Muscle of leg (tissue), 11 donors: Measurements from ENCODE around the gene PLGRKT. TPM values are rescaled to one million over a fixed set of nuclear protein-coding genes. Genes with fewer than 3 reads are reported as not detected.
"Not testable (repeated sequence)": the region's sequence is repeated elsewhere in the genome, so short reads cannot be mapped to it uniquely, and the experiment has no call there.

ENCODE experiments used
- DNase-seq: peaks from one replicate; pipeline ENCODE4 v3.0.0; 2013
- H3K27ac ChIP-seq: one replicate; pipeline ENCODE4 v1.5.1; 2013; ENCODE audit warnings: mild to moderate bottlenecking, low read length, control low read depth
- H3K27me3 ChIP-seq: one replicate; pipeline ENCODE4 v1.6.1; 2013; ENCODE audit warnings: low read length; ENCODE audit not compliant: control insufficient read depth, insufficient read depth
- H3K36me3 ChIP-seq: one replicate; pipeline ENCODE4 v1.6.1; 2013; ENCODE audit warnings: low read length; ENCODE audit not compliant: control insufficient read depth, insufficient read depth
- H3K4me1 ChIP-seq: one replicate; pipeline ENCODE4 v1.6.1; 2013; ENCODE audit warnings: low read length; ENCODE audit not compliant: control insufficient read depth, insufficient read depth
- H3K4me3 ChIP-seq: one replicate; pipeline ENCODE4 v1.5.1; 2013; ENCODE audit warnings: low read length, control low read depth
- H3K9me3 ChIP-seq: replicated peaks from 2 replicates; pipeline ENCODE4 v1.6.1; 2013; ENCODE audit warnings: low read depth, low read length; ENCODE audit not compliant: control insufficient read depth
- WGBS: methylation state at CpG from one replicate; pipeline ENCODE4 v1.1.5; 2013; ENCODE audit warnings: missing lambda C conversion rate; ENCODE audit not compliant: insufficient coverage; 5-methylcytosine and 5-hydroxymethylcytosine counted together
- polyA plus RNA-seq, 8 donors: library from polyadenylated mRNA; unstranded; fragments of 120-200 nt; gene quantifications; one replicate each; pipeline versions ENCODE4 v1.2.1 to v1.2.3, GENCODE V29; 2013; ENCODE audit warnings: inconsistent platforms in 1 of 8, low replicate concordance in 1 of 8; ENCODE audit not compliant: insufficient read length in 8 of 8, insufficient read depth in 1 of 8
- total RNA-seq: library from RNA; stranded (reverse); fragments of 120-200 nt; gene quantifications from one replicate; pipeline ENCODE4 v1.2.4, GENCODE V29; 2013

Gene PLGRKT
- total and polyA plus RNA-seq, 9 donors = 27.4 to 33.7 (median 30.9) TPM

- DNase-seq, H3K27ac ChIP-seq, H3K4me1 ChIP-seq, H3K27me3 ChIP-seq, H3K4me3 ChIP-seq, H3K9me3 ChIP-seq: not testable (repeated sequence)
- H3K36me3 ChIP-seq = peaks cover 33% of the 10 kb centered on the region
- WGBS = 88% methylated on average over 19 of the region's 26 CpGs
Measured at GRCh38 chr9:5433328-5433727, 4.4 kb downstream of the PLGRKT start.

GRCh38 chr9:5432890-5433289 lies 4.8 kb downstream of the PLGRKT start:
- not testable (repeated sequence) for H3K4me3 ChIP-seq, H3K27ac ChIP-seq, DNase-seq, H3K27me3 ChIP-seq, H3K4me1 ChIP-seq, H3K9me3 ChIP-seq
- H3K36me3 ChIP-seq = peaks cover 33% of the 10 kb centered on the region
- WGBS = 97% methylated on average over 20 of the region's 24 CpGs

GRCh38 chr9:5430912-5431311 lies 6.8 kb downstream of the PLGRKT start:
- no peaks in the 10 kb centered on the region for H3K27me3 ChIP-seq
- no peak for DNase-seq
- peaks cover under 1% of the 10 kb centered on the region for H3K4me1 ChIP-seq
- H3K9me3 ChIP-seq = no peaks in the 10 kb centered on the region
- 100% methylated on average over 1 of the region's 3 CpGs for WGBS
- no peak overlapping the region for H3K4me3 ChIP-seq
- peaks cover 35% of the 10 kb centered on the region for H3K36me3 ChIP-seq
- H3K27ac ChIP-seq = no peak overlapping the region

- no peak overlapping the region for H3K27ac ChIP-seq
- no peaks in the 10 kb centered on the region for H3K9me3 ChIP-seq
- H3K4me3 ChIP-seq = no peak overlapping the region
- H3K36me3 ChIP-seq = peaks cover 27% of the 10 kb centered on the region
- DNase-seq = no peak
- WGBS = 89% methylated on average over 7 of the region's 10 CpGs
- H3K4me1 ChIP-seq = no peaks in the 10 kb centered on the region
- H3K27me3 ChIP-seq = no peaks in the 10 kb centered on the region
Measured at GRCh38 chr9:5429873-5430564, 7.7 kb downstream of the PLGRKT start.

DNA sequence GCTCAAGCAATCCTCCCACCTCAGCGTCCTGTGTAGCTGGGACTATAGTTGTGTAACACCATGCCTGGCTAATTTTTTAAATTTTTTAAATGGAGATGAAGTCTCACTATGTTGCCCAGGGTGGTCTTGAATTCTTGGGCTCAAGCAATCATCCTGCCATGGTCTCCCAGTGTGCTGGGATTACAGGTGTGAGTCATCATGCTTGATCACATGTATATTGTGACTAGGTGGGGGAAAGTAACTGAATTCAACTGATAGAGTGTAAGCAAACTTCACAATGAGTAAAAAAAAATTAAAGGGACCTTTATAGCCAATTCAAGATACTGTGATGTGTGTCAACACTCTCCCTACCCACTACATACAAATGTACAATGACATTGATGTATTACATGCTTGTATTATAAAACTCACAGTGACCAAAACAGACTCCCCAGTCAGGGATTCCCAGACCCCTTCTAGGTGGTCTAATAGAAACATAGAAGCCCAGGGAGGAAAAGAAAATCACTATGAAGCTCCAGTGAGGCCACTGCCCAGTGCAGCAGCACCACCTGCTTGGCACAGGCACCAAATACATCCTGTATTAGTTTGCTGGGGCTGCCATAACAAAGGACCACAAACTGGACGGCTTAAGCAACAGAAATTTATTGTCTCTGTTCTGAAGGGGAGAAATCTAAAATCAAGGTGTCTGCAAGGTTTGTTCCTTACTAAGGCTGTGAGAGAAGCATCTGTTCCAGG lies 8.8 kb downstream of the PLGRKT start:
- Histone ChIP-seq H3K9me3 (no peaks in the 10 kb centered on the region), H3K4me1 (no peaks in the 10 kb centered on the region), H3K36me3 (peaks cover 23% of the 10 kb centered on the region), H3K27ac (no peak overlapping the region), H3K27me3 (no peaks in the 10 kb centered on the region), H3K4me3 (no peak overlapping the region)
- no peak for DNase-seq
- no CpG with 5 or more reads among the region's 2 CpGs for WGBS

DNA sequence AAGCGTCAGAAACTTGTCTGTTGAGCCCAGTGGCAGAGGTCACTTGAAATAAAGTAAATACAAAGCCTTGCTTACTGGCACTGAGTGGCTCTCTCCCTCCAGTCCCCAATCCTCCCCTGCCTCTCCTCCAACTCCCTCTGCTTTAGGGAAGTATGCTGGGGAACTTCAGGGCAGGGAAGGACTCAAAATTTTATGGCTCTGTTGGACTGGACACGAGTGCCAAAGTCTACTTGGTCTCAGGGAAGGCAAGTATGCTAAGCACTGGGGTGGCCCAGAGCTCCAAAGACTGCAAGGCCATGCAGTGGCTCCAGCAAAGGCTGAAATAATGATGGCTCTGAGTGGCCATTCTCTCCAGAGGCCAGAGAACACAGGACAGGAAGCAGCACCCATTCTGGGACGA lies 9.6 kb downstream of the PLGRKT start:
- Histone ChIP-seq H3K36me3 (peaks cover 23% of the 10 kb centered on the region), H3K9me3 (no peaks in the 10 kb centered on the region), H3K4me3 (no peak overlapping the region), H3K27ac (no peak overlapping the region), H3K27me3 (no peaks in the 10 kb centered on the region), H3K4me1 (no peaks in the 10 kb centered on the region)
- DNase-seq = no peak
- 78% methylated on average over 1 of the region's 3 CpGs for WGBS

DNA sequence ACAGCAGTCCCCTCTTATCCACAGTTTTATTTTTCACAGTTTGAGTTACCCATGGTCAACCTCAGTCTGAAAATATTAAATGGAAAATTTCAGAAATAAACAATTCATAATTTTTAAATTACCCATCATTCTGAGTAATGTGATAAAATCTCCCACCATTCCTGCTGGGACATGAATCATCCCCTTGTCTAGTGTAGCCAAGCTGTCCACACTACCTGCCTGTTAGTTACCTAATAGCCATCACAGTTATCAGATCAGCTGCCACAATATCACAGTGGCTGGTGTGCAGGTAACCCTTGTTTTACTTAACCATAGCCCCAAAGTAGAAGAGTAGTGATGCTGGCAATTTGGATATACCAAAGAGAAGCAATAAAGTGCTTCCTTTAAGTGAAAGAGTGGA lies 10.7 kb downstream of the PLGRKT start:
- peaks cover 20% of the 10 kb centered on the region for H3K36me3 ChIP-seq
- H3K27me3 ChIP-seq = no peaks in the 10 kb centered on the region
- DNase-seq = no peak
- H3K27ac ChIP-seq = no peak overlapping the region
- no peaks in the 10 kb centered on the region for H3K4me1 ChIP-seq
- no peak overlapping the region for H3K4me3 ChIP-seq
- no peaks in the 10 kb centered on the region for H3K9me3 ChIP-seq

GRCh38 chr9:5425006-5425628 lies 12.6 kb downstream of the PLGRKT start:
- no peak for DNase-seq
- Histone ChIP-seq H3K27me3 (no peaks in the 10 kb centered on the region), H3K4me1 (no peaks in the 10 kb centered on the region), H3K4me3 (no peak overlapping the region), H3K36me3 (peaks cover 12% of the 10 kb centered on the region), H3K27ac (no peak overlapping the region), H3K9me3 (no peaks in the 10 kb centered on the region)
- WGBS = no CpG with 5 or more reads among the region's 2 CpGs

- no CpG with 5 or more reads among the region's 1 CpG for WGBS
- Histone ChIP-seq H3K27me3 (no peaks in the 10 kb centered on the region), H3K4me3 (no peak overlapping the region), H3K36me3 (peaks cover 11% of the 10 kb centered on the region), H3K27ac (no peak overlapping the region), H3K4me1 (no peaks in the 10 kb centered on the region), H3K9me3 (no peaks in the 10 kb centered on the region)
- DNase-seq = no peak
Measured at GRCh38 chr9:5422276-5422675, 15.4 kb downstream of the PLGRKT start.

DNA sequence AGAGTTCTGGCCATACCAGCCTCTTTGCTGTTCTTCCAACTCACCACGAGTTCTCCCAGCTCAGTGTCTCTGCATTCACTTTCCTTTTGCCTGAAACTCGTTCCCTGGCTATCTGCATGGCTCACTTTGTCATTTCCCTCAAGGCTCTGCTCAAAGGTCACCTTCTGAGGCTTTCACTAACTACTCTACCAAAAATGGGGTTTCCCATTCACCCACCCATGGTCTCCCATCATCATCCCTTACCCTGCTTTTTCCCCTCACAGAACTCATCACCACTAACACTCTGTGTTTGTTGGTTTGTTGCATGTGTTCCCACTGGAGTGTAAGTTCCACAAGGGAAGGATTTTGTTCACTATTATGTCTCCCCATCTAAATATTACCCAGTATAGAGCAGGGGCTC lies 16.6 kb downstream of the PLGRKT start:
- Histone ChIP-seq H3K4me1 (no peaks in the 10 kb centered on the region), H3K27me3 (no peaks in the 10 kb centered on the region), H3K9me3 (no peaks in the 10 kb centered on the region), H3K36me3 (peaks cover 7% of the 10 kb centered on the region), H3K27ac (no peak overlapping the region), H3K4me3 (no peak overlapping the region)
- DNase-seq = no peak
- 83% methylated on average over 2 of the region's 2 CpGs for WGBS
